Measurements from ENCODE around the gene ADRB1.

The ADRB1 gene

GRCh38 chr10:114058297-114058696, 14.6 kb downstream of the ADRB1 start:
- DNase-seq = no peak

GRCh38 chr10:114059561-114059960, 15.9 kb downstream of the ADRB1 start:
- DNase-seq = no peak

- no peak for DNase-seq
Measured at GRCh38 chr10:114060456-114060855, 16.8 kb downstream of the ADRB1 start.

- DNase-seq = no peak
Measured at GRCh38 chr10:114061148-114061547, 17.5 kb downstream of the ADRB1 start.

GRCh38 chr10:114061789-114062188, 18.1 kb downstream of the ADRB1 start:
- no peak for DNase-seq

GRCh38 chr10:114064151-114065048, 20.7 kb downstream of the ADRB1 start:
- DNase-seq = no peak

- DNase-seq = no peak
Measured at GRCh38 chr10:114065049-114065435, 21.4 kb downstream of the ADRB1 start.

- no peak for DNase-seq
Measured at GRCh38 chr10:114068054-114068707, 24.5 kb downstream of the ADRB1 start.

- DNase-seq = no peak
Measured at GRCh38 chr10:114070710-114071109, 27.0 kb downstream of the ADRB1 start.

GRCh38 chr10:114071178-114071577, 27.5 kb downstream of the ADRB1 start:
- DNase-seq = no peak

- DNase-seq = no peak
Measured at GRCh38 chr10:114073395-114074186, 29.9 kb downstream of the ADRB1 start.

GRCh38 chr10:114075093-114075492, 31.4 kb downstream of the ADRB1 start:
- DNase-seq = no peak

- no peak for DNase-seq
Measured at GRCh38 chr10:114077347-114077746, 33.7 kb downstream of the ADRB1 start.

GRCh38 chr10:114077815-114078219, 34.2 kb downstream of the ADRB1 start:
- no peak for DNase-seq

GRCh38 chr10:114078346-114078745, 34.7 kb downstream of the ADRB1 start:
- no peak for DNase-seq

GRCh38 chr10:114079421-114079820, 35.8 kb downstream of the ADRB1 start:
- no peak for DNase-seq

GRCh38 chr10:114081911-114082583, 38.4 kb downstream of the ADRB1 start:
- no peak for DNase-seq

- DNase-seq = no peak
Measured at GRCh38 chr10:114083040-114083439, 39.4 kb downstream of the ADRB1 start.

- no peak for DNase-seq
Measured at GRCh38 chr10:114084215-114084614, 40.5 kb downstream of the ADRB1 start.

- DNase-seq = no peak
Measured at GRCh38 chr10:114087255-114087654, 43.6 kb downstream of the ADRB1 start.

GRCh38 chr10:114087655-114088054, 44.0 kb downstream of the ADRB1 start:
- DNase-seq = no peak

- DNase-seq = no peak
Measured at GRCh38 chr10:114094795-114095194, 51.1 kb downstream of the ADRB1 start.

All from NCI-H774 (cell line).